NCI-H774 (cell line): Measurements from ENCODE around the gene PIK3R3.
"Not testable (repeated sequence)": the region's sequence is repeated elsewhere in the genome, so short reads cannot be mapped to it uniquely, and the experiment has no call there.

Experiments
- DNase-seq: peaks from one replicate; lab custom pipeline; 2025; lab: John Stamatoyannopoulos, UW

The PIK3R3 gene

DNA sequence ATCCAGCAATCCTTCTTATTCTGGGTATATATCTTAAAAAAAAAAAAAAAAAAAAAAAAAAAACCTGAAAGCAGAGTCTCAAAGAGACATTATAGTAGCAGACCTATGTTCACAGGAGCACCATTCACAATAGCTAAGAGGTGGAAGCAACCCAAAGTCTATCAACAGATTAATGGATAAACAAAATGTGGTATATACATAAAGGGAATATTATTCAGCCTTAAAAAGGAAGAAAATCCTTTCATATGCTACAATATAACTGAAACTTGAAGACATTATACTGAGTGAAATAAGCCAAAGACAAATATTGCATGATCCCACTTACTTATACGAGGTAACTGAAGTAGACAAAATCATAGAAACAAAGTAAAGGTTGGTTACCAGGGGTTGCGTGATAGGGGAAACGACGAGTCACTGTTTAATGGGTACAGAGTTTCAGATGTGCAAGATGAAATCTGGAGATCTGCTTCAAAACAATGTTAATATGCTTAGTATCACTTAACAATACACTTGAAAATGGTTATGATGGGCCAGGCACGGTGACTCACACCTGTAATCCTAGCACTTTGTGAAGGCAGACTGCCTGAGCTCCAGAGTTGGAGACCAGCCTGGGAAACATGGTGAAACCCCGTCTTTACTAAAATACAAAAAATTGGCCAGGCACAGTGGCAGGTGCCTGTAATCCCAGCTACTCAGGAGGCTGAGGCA lies 29.5 kb downstream of the PIK3R3 start:
- no peak for DNase-seq

DNA sequence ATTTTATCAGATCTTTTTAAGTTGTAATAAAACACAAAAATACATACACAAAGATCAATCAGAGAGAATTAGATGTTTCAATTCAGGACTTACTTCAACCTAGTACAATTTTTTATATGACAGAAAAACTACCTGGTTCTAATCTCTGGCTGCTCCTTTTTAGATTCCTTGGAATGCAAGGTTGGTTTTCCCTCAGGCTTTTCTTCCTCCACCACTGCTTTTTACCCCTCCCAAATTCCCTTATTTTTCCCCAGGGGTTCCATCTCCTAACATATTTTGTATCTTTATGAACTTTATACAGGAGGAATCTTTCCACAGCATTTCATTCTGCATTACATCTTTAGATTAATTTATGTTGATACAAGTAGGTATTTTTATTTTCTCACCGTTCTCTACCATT lies 33.2 kb downstream of the PIK3R3 start:
- DNase-seq = no peak

GRCh38 chr1:46098027-46098712 lies 34.3 kb downstream of the PIK3R3 start:
- DNase-seq = no peak

DNA sequence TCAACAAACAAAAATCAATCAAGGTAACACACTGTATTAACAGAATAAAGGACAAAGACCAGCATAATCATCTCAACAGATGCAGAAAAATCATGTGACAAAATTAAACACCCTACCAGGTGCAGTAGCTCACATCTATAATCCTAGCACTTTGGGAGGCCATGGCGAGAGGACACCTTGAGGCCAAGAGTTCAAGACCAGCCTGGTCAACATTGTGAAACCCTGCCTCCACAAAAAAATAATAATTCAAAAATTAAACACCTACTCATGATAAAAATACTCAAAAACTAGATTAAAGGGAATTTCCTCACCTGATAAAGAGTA lies 35.3 kb downstream of the PIK3R3 start:
- peak; percentile 58 for DNase-seq

- peak; percentile 70 for DNase-seq
Observed at GRCh38 chr1:46096269-46097148, 35.9 kb downstream of the PIK3R3 start.

- DNase-seq = not testable (repeated sequence)
Observed at GRCh38 chr1:46095110-46095509, 37.3 kb downstream of the PIK3R3 start.

GRCh38 chr1:46094471-46095005 lies 37.9 kb downstream of the PIK3R3 start:
- no peak for DNase-seq

- DNase-seq = not testable (repeated sequence)
Observed at GRCh38 chr1:46093832-46094231, 38.6 kb downstream of the PIK3R3 start.

DNA sequence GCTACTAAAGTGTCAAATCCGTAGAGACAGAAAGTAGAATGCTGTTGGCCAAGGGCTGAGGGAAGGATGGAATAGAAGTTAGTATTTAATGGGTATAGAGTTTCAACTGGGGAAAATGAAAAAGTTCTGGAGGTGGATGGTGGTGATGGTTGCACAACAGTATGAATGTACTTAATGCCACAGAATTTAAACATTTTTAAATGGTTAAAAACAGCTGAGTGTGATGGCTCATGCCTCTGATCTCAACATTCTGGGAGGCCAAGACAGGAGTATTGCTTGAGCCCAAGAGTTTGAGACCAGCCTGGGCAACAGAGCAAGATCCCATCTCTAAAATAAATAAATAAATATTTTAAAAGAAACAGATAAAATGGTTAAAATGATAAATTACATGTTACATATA lies 44.5 kb downstream of the PIK3R3 start:
- DNase-seq = no peak

DNA sequence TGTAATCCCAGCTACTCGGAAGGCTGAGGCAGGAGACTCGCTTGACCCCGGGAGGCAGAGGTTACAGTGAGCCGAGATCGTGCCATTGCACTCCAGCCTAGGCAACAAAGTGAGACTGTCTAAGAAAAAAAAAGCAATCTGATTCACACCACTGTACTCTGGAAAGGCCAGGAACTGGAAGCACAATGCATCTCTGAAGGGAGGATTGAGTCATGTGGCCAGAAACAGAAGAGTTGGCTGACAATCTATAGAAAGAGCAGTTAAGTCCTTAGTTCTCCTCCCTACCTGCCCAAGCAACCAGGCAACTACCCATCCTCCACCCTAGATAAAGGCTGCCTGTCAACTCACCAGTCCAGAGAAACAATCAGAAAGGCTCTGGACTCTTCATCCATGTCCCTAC lies 45.9 kb downstream of the PIK3R3 start:
- DNase-seq = no peak

- DNase-seq = no peak
Observed at GRCh38 chr1:46084553-46085451, 47.6 kb downstream of the PIK3R3 start.

DNA sequence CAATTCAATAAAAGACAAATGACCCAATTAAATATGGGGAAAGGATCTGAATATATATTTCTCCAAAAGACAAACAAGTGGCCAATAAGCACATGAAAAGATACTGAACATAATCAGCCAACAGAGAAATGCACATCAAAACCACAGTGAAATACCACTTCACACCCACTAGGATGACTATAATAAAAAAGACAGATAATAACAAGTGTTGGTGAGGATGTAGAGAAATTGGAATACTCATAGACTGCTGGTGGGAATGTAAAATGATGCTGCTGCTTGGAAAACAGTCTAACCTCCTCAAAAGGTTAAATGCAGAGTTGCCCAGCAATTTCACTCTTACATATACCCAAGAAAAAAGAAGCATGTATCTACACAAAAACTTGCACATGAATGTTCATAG lies 48.9 kb downstream of the PIK3R3 start:
- no peak for DNase-seq

DNA sequence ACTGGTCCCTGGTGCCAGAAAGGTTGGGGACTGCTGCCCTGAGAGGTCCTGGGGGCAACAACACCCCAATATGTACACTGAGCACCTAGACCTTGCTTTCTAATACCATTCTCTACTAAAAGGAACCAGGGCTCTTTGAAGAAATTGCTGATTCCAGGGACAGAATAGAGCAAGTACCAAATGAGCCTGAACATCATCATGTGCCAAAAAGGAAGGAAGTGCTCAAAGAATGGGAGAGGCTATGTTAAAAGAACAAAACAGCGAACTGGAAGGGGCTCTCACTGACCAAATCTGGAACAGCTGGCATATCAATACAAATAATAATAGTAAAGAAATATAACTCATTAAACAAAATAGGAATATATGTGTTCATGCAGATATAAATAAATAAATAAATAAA lies 50.8 kb downstream of the PIK3R3 start:
- no peak for DNase-seq

DNA sequence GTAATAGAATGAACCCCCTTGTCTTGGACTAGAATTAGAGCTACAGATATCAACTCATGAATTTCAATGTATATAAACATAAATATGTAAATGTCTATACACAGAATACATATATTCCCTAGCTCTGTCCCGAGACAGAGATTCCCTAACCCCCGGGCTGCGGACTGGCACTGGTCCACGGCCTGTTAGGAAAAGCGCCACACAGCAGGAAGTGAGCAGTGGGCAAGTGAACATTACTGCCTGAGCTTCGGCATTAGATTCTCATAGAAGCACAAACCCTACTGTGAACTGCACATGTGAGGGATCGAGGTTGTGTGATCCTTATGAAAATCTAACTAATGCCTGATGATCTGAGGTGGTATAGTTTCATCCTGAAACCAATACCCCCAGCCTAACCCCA lies 51.2 kb downstream of the PIK3R3 start:
- no peak for DNase-seq

- no peak for DNase-seq
Observed at GRCh38 chr1:46080257-46080656, 52.2 kb downstream of the PIK3R3 start.

GRCh38 chr1:46077644-46078043 lies 54.8 kb downstream of the PIK3R3 start:
- DNase-seq = no peak

DNA sequence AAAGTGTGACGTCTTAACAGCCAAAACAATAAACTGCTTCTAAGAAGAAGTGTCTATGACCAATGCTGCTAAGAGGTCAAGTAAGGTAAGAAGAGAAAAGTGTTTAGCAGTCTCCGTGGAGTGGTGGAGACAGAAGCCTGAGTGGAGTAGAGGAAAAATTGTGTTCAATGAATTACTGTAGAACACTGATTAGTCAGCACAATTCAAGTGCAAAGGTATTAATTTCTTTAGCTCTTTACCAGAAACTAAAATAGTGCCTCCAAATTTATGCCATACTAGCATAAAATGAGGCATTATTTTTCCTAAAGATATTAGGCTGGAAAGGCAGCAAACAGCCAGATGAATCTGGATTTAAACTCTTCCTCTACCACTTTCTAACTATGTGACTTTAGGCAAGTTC lies 56.1 kb downstream of the PIK3R3 start:
- DNase-seq = no peak

- DNase-seq = no peak
Observed at GRCh38 chr1:46072975-46073374, 59.5 kb downstream of the PIK3R3 start.

- DNase-seq = no peak
Observed at GRCh38 chr1:46070164-46070814, 62.1 kb downstream of the PIK3R3 start.

DNA sequence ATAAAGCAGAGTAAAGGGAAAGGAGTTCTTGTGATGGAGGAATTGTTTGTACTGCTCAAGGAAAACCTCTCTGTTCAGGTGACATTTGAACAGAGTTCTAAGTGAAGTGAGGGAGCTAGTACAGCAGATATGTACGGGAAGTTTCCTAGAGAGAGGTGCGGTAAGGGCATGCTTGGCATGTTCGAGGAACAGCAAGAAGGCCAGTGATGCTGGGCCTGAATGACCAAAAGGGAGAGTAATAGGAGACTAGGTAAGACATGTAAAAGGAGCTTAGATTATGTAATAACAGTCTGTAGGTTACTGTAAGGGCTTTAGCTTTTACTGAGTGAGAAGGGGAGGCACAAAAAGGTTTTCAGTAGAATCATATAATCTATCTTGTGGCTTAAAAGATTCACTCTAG lies 63.9 kb downstream of the PIK3R3 start:
- DNase-seq = no peak

DNA sequence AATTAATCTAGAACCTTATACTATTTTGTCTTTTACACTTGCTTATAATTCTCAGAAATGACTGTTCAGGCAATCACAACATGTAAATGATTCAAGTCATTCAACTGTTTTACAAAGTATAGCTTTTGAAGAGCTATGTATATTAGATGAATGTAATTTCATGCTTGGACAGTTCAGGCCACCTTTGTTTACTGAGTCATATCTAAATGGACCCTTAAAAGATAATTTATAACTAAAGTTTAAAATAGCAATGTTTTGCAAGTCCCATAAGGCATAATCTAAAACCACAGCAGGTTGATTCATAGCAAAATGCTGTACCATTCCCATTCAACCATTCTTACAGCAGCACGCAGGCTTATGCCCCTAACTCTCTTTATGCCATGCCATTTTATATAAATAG lies 64.8 kb downstream of the PIK3R3 start:
- DNase-seq = no peak
